B cell (primary cell): ENCODE results near the gene ZNRF2. TPM values are rescaled to one million over a fixed set of nuclear protein-coding genes. Genes with fewer than 3 reads are reported as not detected.

Source experiments
- ATAC-seq: fragments of 200-7000 bp; cut with Tn5 transposase; one replicate; pipeline ENCODE4 v1.10.0; 2021; ENCODE audit warnings: low read depth, mild to moderate bottlenecking, moderate number of reproducible peaks, moderate library complexity
- CTCF ChIA-PET: fragments of 350-600 bp; sonication (Branson Sonifier 250); formaldehyde crosslinking; loops from one replicate; lab custom pipeline; 2021; ENCODE audit warnings: antibody characterized with exemption, inconsistent platforms; lab: Charles Lee
- POLR2A ChIA-PET: fragments of 350-600 bp; sonication (Branson Sonifier 250); formaldehyde crosslinking; loops from one replicate; lab custom pipeline; 2021; ENCODE audit warnings: antibody characterized with exemption; lab: Charles Lee
- DNase-seq: peaks from one replicate; pipeline ENCODE4 v3.0.0; 2013
- H2AFZ ChIP-seq: 2 replicates; pipeline ENCODE4 v1.6.1; 2012; ENCODE audit warnings: mild to moderate bottlenecking, low read depth, low read length; ENCODE audit not compliant: insufficient read depth, poor library complexity, severe bottlenecking
- H3K27ac ChIP-seq, 2 donors: 1 replicate in 1 of 2; 2 replicates in 1 of 2; pipeline ENCODE4 v1.5.1; 2012 to 2013; ENCODE audit warnings: low read length in 2 of 2, mild to moderate bottlenecking in 2 of 2, moderate library complexity in 1 of 2
- H3K27me3 ChIP-seq, 4 experiments: fragments of 200-600 bp in 1 of 4; sonication (generic) in 1 of 4; replicated peaks in 1 of 4; 1 replicate in 2 of 4; 2 replicates in 2 of 4; pipeline versions ENCODE4 v1.6.1 to v1.7.0; 2013 to 2016; ENCODE audit warnings: low read length in 3 of 4, mild to moderate bottlenecking in 2 of 4, mixed read lengths in 1 of 4, moderate library complexity in 1 of 4; ENCODE audit not compliant: insufficient read depth in 4 of 4, control insufficient read depth in 3 of 4; ENCODE audit errors: control extremely low read depth in 1 of 4
- H3K36me3 ChIP-seq, 2 experiments: replicated peaks in 1 of 2; 1 replicate in 1 of 2; 2 replicates in 1 of 2; pipeline versions ENCODE4 v1.6.1 to v1.7.1; 2013; ENCODE audit warnings: low read length in 1 of 2; ENCODE audit not compliant: insufficient read depth in 2 of 2, control insufficient read depth in 1 of 2; ENCODE audit errors: control extremely low read depth in 1 of 2, extremely low read depth in 1 of 2
- H3K4me1 ChIP-seq, 2 donors: fragments of 200-600 bp in 1 of 2; sonication (generic) in 1 of 2; 1 replicate in 1 of 2; 2 replicates in 1 of 2; pipeline versions ENCODE4 v1.5.1 to v1.6.1; 2013 to 2017; ENCODE audit warnings: low read length in 2 of 2; ENCODE audit not compliant: control insufficient read depth in 2 of 2, insufficient read depth in 2 of 2
- H3K4me2 ChIP-seq: replicated peaks from 2 replicates; pipeline ENCODE3; 2012; ENCODE audit warnings: mild to moderate bottlenecking, low read depth, low read length; ENCODE audit not compliant: poor library complexity, severe bottlenecking
- H3K4me3 ChIP-seq, 5 experiments: fragments of 200-600 bp in 1 of 5; sonication (generic) in 1 of 5; 1 replicate in 3 of 5; 2 replicates in 2 of 5; pipeline versions ENCODE4 v1.5.1 to v1.7.0; 2011 to 2016; ENCODE audit warnings: low read length in 4 of 5, mild to moderate bottlenecking in 4 of 5, low read depth in 2 of 5, control low read depth in 1 of 5, moderate library complexity in 1 of 5; ENCODE audit not compliant: insufficient read depth in 1 of 5; ENCODE audit errors: control extremely low read depth in 1 of 5, extremely low read depth in 1 of 5
- H3K79me2 ChIP-seq: fragments of 200-600 bp; sonication (generic); one replicate; pipeline ENCODE4 v1.6.0; 2016; ENCODE audit warnings: low read length; ENCODE audit not compliant: control insufficient read depth, insufficient read depth
- H3K9ac ChIP-seq: fragments of 200-600 bp; sonication (generic); 2 replicates; pipeline ENCODE4 v1.6.1; 2017; ENCODE audit warnings: mild to moderate bottlenecking, low read length, moderate library complexity
- H3K9me3 ChIP-seq, 3 donors: one replicate each; pipeline versions ENCODE4 v1.6.1 to v1.7.1; 2013; ENCODE audit warnings: low read length in 2 of 3; ENCODE audit not compliant: control insufficient read depth in 2 of 3, insufficient read depth in 1 of 3; ENCODE audit errors: control extremely low read depth in 1 of 3
- H4K20me1 ChIP-seq: 2 replicates; pipeline ENCODE4 v1.6.0; 2012; ENCODE audit warnings: mild to moderate bottlenecking, low read length; ENCODE audit not compliant: insufficient read depth, control insufficient read depth, poor library complexity, severe bottlenecking
- H3K27ac Mint-ChIP-seq: one replicate; pipeline ENCODE4 v1.8.0; 2021; ENCODE audit warnings: mixed read lengths
- H3K27me3 Mint-ChIP-seq: one replicate; pipeline ENCODE4 v1.8.0; 2021; ENCODE audit warnings: mixed read lengths
- H3K4me1 Mint-ChIP-seq: one replicate; pipeline ENCODE4 v1.8.0; 2021; ENCODE audit warnings: mixed read lengths
- H3K4me3 Mint-ChIP-seq: one replicate; pipeline ENCODE4 v1.8.0; 2021; ENCODE audit warnings: mixed read lengths
- H3K9me3 Mint-ChIP-seq: one replicate; pipeline ENCODE4 v1.8.0; 2022; ENCODE audit warnings: mixed read lengths; ENCODE audit not compliant: insufficient read depth
- CTCF ChIP-seq: fragments of 200-600 bp; IDR thresholded peaks from one replicate; pipeline ENCODE4 v1.8.0; 2022; ENCODE audit warnings: antibody characterized with exemption, mild to moderate bottlenecking
- EZH2 ChIP-seq: IDR thresholded peaks from 2 replicates; pipeline ENCODE4 v1.6.1; 2012; ENCODE audit warnings: borderline replicate concordance, low read depth, mild to moderate bottlenecking, moderate library complexity, low read length; ENCODE audit not compliant: insufficient read depth, poor library complexity, severe bottlenecking
- WGBS: methylation state at CpG from one replicate; pipeline ENCODE4 v1.1.5; 2013; ENCODE audit warnings: missing lambda C conversion rate; ENCODE audit not compliant: insufficient coverage; 5-methylcytosine and 5-hydroxymethylcytosine counted together
- intact Hi-C: fragments of 100-400 bp; cut with micrococcal nuclease; formaldehyde crosslinking; loops from one replicate; pipeline ENCODE4 v1.10.0; 2022
- polyA plus RNA-seq: library from polyadenylated mRNA; depleted of rRNA; stranded (reverse); fragments of >200 nt; gene quantifications from 2 replicates; pipeline ENCODE4 v1.2.3, GENCODE V29; 2012
- total RNA-seq, 2 donors: library from RNA; stranded (reverse); fragments of 120-200 nt in 1 of 2; gene quantifications; 1 replicate in 1 of 2; 2 replicates in 1 of 2; pipeline versions ENCODE4 v1.2.3 to v1.2.4, GENCODE V29; 2013 to 2022

Gene ZNRF2
- total and polyA plus RNA-seq, 2 donors (not counting 1 experiment from before 2014, with no cell fraction given), result 6.4 to 32.0 TPM

GRCh38 chr7:30306976-30307375, 22.6 kb downstream of the ZNRF2 start:
- Histone ChIP-seq H4K20me1 (peaks cover 70% of the 10 kb centered on the region), H2AFZ (no peak overlapping the region), H3K4me2 (no peak overlapping the region), H3K36me3 (no peaks in the 10 kb centered on the region), H3K9ac (no peak overlapping the region), H3K9me3 (peaks cover 0 to 2% (median 0%) of the 10 kb centered on the region in 3 donors), H3K27me3 (no peaks in the 10 kb centered on the region), H3K4me1 (peaks cover 33 to 44% of the 10 kb centered on the region in 2 donors), H3K27ac (no peak overlapping the region), H3K79me2 (peaks cover 99% of the 10 kb centered on the region), H3K4me3 (no peak overlapping the region)
- Mint-ChIP-seq H3K4me3 (no peak overlapping the region), H3K4me1 (peaks cover 74% of the 10 kb centered on the region), H3K9me3 (no peaks in the 10 kb centered on the region), H3K27me3 (no peaks in the 10 kb centered on the region), H3K27ac (no peak overlapping the region)
- ChIA-PET POLR2A (no interaction called here), CTCF (no interaction called here)
- no peak for TF ChIP-seq CTCF
- no peak for TF ChIP-seq EZH2
- 60% methylated on average over 1 of the region's 1 CpG for WGBS
- intact Hi-C loops, result loop anchor here (5.0 kb wide), 1 partner anchor 40 kb away; no protein-coding TSS in a partner anchor
- ATAC-seq, result no peak
- DNase-seq, result no peak

DNA sequence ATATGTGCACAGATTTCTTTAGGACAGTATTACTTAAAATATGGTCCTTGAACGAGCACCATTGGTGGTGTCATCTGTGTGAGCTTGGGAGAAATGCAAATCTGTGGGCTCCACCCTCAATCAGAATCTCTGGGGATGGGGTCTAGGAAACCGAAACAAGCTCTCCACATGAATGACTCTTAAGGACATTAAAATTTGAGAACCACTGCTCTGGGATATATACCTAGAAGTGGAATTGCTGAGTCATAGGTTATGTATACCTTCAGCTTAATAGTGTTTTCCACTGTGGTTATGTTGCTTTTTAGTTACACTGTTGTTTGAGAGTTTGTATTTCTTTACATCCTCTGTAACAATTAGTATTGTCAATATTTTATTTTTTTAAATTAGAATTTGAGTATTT, 24.0 kb downstream of the ZNRF2 start:
- H3K4me1 ChIP-seq, result peaks cover 25 to 46% of the 10 kb centered on the region in 2 donors
- no peak overlapping the region for H3K4me3 ChIP-seq
- H3K9me3 Mint-ChIP-seq, result no peaks in the 10 kb centered on the region
- peaks cover 0 to 2% (median 0%) of the 10 kb centered on the region in 3 donors for H3K9me3 ChIP-seq
- H3K27me3 ChIP-seq, result no peaks in the 10 kb centered on the region
- ChIA-PET CTCF (no interaction called here), POLR2A (interaction anchor here (0.5 to 0.9 kb wide), 3 partner anchors 11 to 48 kb away, joined by 3 read pairs; no protein-coding TSS in a partner anchor)
- no peak overlapping the region for H3K27ac ChIP-seq
- TF ChIP-seq CTCF (no peak), EZH2 (no peak)
- H3K4me1 Mint-ChIP-seq, result peaks cover 73% of the 10 kb centered on the region
- ATAC-seq (peak; percentile 49), DNase-seq (no peak)
- no peak overlapping the region for H3K4me2 ChIP-seq
- WGBS, result no CpG with 5 or more reads among the region's 2 CpGs
- no peak overlapping the region for H3K4me3 Mint-ChIP-seq
- peaks cover 99% of the 10 kb centered on the region for H3K79me2 ChIP-seq
- H3K27ac Mint-ChIP-seq, result no peak overlapping the region
- intact Hi-C loops, result loop anchor here (2.0 to 5.0 kb wide), 2 partner anchors 14 to 39 kb away; no protein-coding TSS in a partner anchor
- no peak overlapping the region for H2AFZ ChIP-seq
- no peaks in the 10 kb centered on the region for H3K27me3 Mint-ChIP-seq
- H4K20me1 ChIP-seq, result peaks cover 62% of the 10 kb centered on the region
- H3K9ac ChIP-seq, result no peak overlapping the region
- H3K36me3 ChIP-seq, result no peaks in the 10 kb centered on the region
